Measurements from ENCODE around the gene WIPF3. TPM values are rescaled to one million over a fixed set of nuclear protein-coding genes. Genes with fewer than 3 reads are reported as not detected.

WIPF3 gene
- total and polyA plus RNA-seq, 4 donors: 0.20 to 2.8 (median 0.29) TPM

- Histone ChIP-seq H3K27ac (ENCODE audit: low read depth in 1 of 2, low read length in 1 of 2) (no peak overlapping the region), H3K9me3 (ENCODE audit: control insufficient read depth in 4 of 4, insufficient read depth in 3 of 4, low read length in 3 of 4) (no peaks in the 10 kb centered on the region), H3K4me1 (ENCODE audit: control insufficient read depth in 5 of 5, insufficient read depth in 5 of 5, low read length in 5 of 5) (no peaks in the 10 kb centered on the region), H3K36me3 (ENCODE audit: control insufficient read depth in 4 of 4, insufficient read depth in 4 of 4, low read length in 4 of 4) (no peaks in the 10 kb centered on the region), H3K9ac (ENCODE audit: insufficient read depth in 1 of 2, low read length in 2 of 2) (no peak overlapping the region), H3K27me3 (ENCODE audit: control insufficient read depth in 3 of 3, insufficient read depth in 3 of 3, low read length in 2 of 3) (no peaks in the 10 kb centered on the region), H3K4me3 (no peak overlapping the region)
- TF ChIP-seq CTCF (IDR thresholded peaks at IDR 0.05; ENCODE audit: control extremely low read depth, extremely low read depth): no peak
- 94 to 97% methylated on average over 13 of the region's 13 CpGs for WGBS, 2 donors
- DNase-seq (no peak), ATAC-seq (ENCODE audit: insufficient read depth, low FRiP score) (no peak)
These were observed 69.4 kb downstream of the WIPF3 start for GRCh38 chr7:29875741-29876140.

GRCh38 chr7:29877196-29877595 lies 70.9 kb downstream of the WIPF3 start:
- ATAC-seq (ENCODE audit: insufficient read depth, low FRiP score) (no peak), DNase-seq (no peak)
- Histone ChIP-seq H3K9ac (ENCODE audit: insufficient read depth in 1 of 2, low read length in 2 of 2) (no peak overlapping the region), H3K4me1 (ENCODE audit: control insufficient read depth in 5 of 5, insufficient read depth in 5 of 5, low read length in 5 of 5) (no peaks in the 10 kb centered on the region), H3K36me3 (ENCODE audit: control insufficient read depth in 4 of 4, insufficient read depth in 4 of 4, low read length in 4 of 4) (no peaks in the 10 kb centered on the region), H3K27me3 (ENCODE audit: control insufficient read depth in 3 of 3, insufficient read depth in 3 of 3, low read length in 2 of 3) (no peaks in the 10 kb centered on the region), H3K27ac (ENCODE audit: low read depth in 1 of 2, low read length in 1 of 2) (no peak overlapping the region), H3K4me3 (no peak overlapping the region), H3K9me3 (ENCODE audit: control insufficient read depth in 4 of 4, insufficient read depth in 3 of 4, low read length in 3 of 4) (no peaks in the 10 kb centered on the region)
- 38 to 58% methylated on average over 3 of the region's 3 CpGs for WGBS, 2 donors
- TF ChIP-seq CTCF (IDR thresholded peaks at IDR 0.05; ENCODE audit: control extremely low read depth, extremely low read depth): no peak

- 23 to 37% methylated on average over 5 of the region's 5 CpGs for WGBS, 2 donors
- ATAC-seq (ENCODE audit: insufficient read depth, low FRiP score) (no peak), DNase-seq (peak; percentile 62 to 83 (median 82))
- H3K4me1 ChIP-seq (ENCODE audit: control insufficient read depth in 5 of 5, insufficient read depth in 5 of 5, low read length in 5 of 5): no peaks in the 10 kb centered on the region
- H3K27ac ChIP-seq (ENCODE audit: low read depth in 1 of 2, low read length in 1 of 2): no peak overlapping the region
- TF ChIP-seq CTCF (IDR thresholded peaks at IDR 0.05; ENCODE audit: control extremely low read depth, extremely low read depth): peak; percentile 24
- H3K9ac ChIP-seq (ENCODE audit: insufficient read depth in 1 of 2, low read length in 2 of 2): no peak overlapping the region
- H3K36me3 ChIP-seq (ENCODE audit: control insufficient read depth in 4 of 4, insufficient read depth in 4 of 4, low read length in 4 of 4): no peaks in the 10 kb centered on the region
- H3K4me3 ChIP-seq: no peak overlapping the region
- H3K27me3 ChIP-seq (ENCODE audit: control insufficient read depth in 3 of 3, insufficient read depth in 3 of 3, low read length in 2 of 3): no peaks in the 10 kb centered on the region
- no peaks in the 10 kb centered on the region for H3K9me3 ChIP-seq (ENCODE audit: control insufficient read depth in 4 of 4, insufficient read depth in 3 of 4, low read length in 3 of 4)
These were observed 71.9 kb downstream of the WIPF3 start for GRCh38 chr7:29878081-29878688.

- Histone ChIP-seq H3K27ac (ENCODE audit: low read depth in 1 of 2, low read length in 1 of 2) (no peak overlapping the region), H3K4me3 (no peak overlapping the region), H3K36me3 (ENCODE audit: control insufficient read depth in 4 of 4, insufficient read depth in 4 of 4, low read length in 4 of 4) (no peaks in the 10 kb centered on the region), H3K27me3 (ENCODE audit: control insufficient read depth in 3 of 3, insufficient read depth in 3 of 3, low read length in 2 of 3) (no peaks in the 10 kb centered on the region), H3K9ac (ENCODE audit: insufficient read depth in 1 of 2, low read length in 2 of 2) (no peak overlapping the region), H3K9me3 (ENCODE audit: control insufficient read depth in 4 of 4, insufficient read depth in 3 of 4, low read length in 3 of 4) (no peaks in the 10 kb centered on the region), H3K4me1 (ENCODE audit: control insufficient read depth in 5 of 5, insufficient read depth in 5 of 5, low read length in 5 of 5) (peaks cover 0 to 4% (median 0%) of the 10 kb centered on the region in 5 donors)
- DNase-seq (no peak), ATAC-seq (ENCODE audit: insufficient read depth, low FRiP score) (no peak)
- whole genome bisulfite sequencing, 2 donors: 56 to 71% methylated on average over 2 of the region's 2 CpGs
- no peak for TF ChIP-seq CTCF (IDR thresholded peaks at IDR 0.05; ENCODE audit: control extremely low read depth, extremely low read depth)
These were observed 73.3 kb downstream of the WIPF3 start for GRCh38 chr7:29879609-29880008.
